ENCODE results near the gene CHAF1A. TPM values are rescaled to one million over a fixed set of nuclear protein-coding genes. Genes with fewer than 3 reads are reported as not detected.
A peak's percentile ranks its signal among the peaks of the same experiment; 100 is the strongest.

The CHAF1A gene
- total RNA-seq, 1 experiment from 2014 or later: 161 TPM

DNA sequence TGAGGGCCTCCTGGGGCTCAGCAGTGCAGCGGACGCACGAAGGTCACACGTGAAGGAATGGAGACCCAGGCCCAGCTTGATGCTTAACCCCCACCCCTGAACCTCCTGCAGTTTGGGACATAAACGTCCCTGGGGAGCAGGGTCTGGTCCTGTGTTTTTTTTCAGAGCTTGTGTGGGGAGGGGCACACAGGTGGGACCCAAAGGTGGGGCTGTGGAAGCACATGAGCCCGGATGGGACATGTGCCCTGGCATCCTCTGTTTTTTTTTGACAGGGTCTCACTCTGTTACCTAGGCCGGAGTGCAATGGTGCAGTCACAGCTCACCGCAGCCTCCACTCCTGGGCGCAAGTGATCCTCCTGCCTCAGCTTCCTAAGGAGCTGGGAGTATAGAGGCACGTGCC is 34.7 kb downstream of the CHAF1A start:
- ChIA-PET CTCF (no interaction called here), POLR2A (interaction anchor here (1.3 kb wide), 1 partner anchor 9 kb away, joined by 4 read pairs; no protein-coding TSS in a partner anchor)
- no peak for ATAC-seq
- Mint-ChIP-seq H3K4me1 (no peaks in the 10 kb centered on the region), H3K4me3 (no peak overlapping the region), H3K9me3 (no peaks in the 10 kb centered on the region), H3K36me3 (peaks cover 79% of the 10 kb centered on the region), H3K27ac (no peak overlapping the region), H3K27me3 (ENCODE audit: low read depth) (no peaks in the 10 kb centered on the region)
- DNase-seq (ENCODE audit: low spot score): no peak
- TF ChIP-seq KAT7 (CRISPR knock-in tag; IDR thresholded peaks at IDR 0.05; ENCODE audit: borderline replicate concordance) (no peak), RELA (CRISPR knock-in tag; IDR thresholded peaks at IDR 0.05; ENCODE audit: borderline replicate concordance) (no peak), FOXK1 (CRISPR knock-in tag; IDR thresholded peaks at IDR 0.05) (no peak), CREM (CRISPR knock-in tag; IDR thresholded peaks at IDR 0.05) (no peak), NR1H2 (CRISPR knock-in tag; IDR thresholded peaks at IDR 0.05) (no peak), EMX1 (CRISPR knock-in tag; IDR thresholded peaks at IDR 0.05) (no peak), NFATC4 (CRISPR knock-in tag; IDR thresholded peaks at IDR 0.05) (no peak), ZNF423 (CRISPR knock-in tag; IDR thresholded peaks at IDR 0.05) (no peak), ZNF317 (CRISPR knock-in tag; IDR thresholded peaks at IDR 0.05; ENCODE audit: borderline replicate concordance, low read depth) (no peak)
- TF ChIP-seq, protein P1, sequence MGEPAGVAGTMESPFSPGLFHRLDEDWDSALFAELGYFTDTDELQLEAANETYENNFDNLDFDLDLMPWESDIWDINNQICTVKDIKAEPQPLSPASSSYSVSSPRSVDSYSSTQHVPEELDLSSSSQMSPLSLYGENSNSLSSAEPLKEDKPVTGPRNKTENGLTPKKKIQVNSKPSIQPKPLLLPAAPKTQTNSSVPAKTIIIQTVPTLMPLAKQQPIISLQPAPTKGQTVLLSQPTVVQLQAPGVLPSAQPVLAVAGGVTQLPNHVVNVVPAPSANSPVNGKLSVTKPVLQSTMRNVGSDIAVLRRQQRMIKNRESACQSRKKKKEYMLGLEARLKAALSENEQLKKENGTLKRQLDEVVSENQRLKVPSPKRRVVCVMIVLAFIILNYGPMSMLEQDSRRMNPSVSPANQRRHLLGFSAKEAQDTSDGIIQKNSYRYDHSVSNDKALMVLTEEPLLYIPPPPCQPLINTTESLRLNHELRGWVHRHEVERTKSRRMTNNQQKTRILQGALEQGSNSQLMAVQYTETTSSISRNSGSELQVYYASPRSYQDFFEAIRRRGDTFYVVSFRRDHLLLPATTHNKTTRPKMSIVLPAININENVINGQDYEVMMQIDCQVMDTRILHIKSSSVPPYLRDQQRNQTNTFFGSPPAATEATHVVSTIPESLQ (CRISPR knock-in tag; IDR thresholded peaks at IDR 0.05): no peak
- TF ChIP-seq, protein P2, sequence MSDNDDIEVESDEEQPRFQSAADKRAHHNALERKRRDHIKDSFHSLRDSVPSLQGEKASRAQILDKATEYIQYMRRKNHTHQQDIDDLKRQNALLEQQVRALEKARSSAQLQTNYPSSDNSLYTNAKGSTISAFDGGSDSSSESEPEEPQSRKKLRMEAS (CRISPR knock-in tag; IDR thresholded peaks at IDR 0.05): no peak
- TF ChIP-seq, protein P3, sequence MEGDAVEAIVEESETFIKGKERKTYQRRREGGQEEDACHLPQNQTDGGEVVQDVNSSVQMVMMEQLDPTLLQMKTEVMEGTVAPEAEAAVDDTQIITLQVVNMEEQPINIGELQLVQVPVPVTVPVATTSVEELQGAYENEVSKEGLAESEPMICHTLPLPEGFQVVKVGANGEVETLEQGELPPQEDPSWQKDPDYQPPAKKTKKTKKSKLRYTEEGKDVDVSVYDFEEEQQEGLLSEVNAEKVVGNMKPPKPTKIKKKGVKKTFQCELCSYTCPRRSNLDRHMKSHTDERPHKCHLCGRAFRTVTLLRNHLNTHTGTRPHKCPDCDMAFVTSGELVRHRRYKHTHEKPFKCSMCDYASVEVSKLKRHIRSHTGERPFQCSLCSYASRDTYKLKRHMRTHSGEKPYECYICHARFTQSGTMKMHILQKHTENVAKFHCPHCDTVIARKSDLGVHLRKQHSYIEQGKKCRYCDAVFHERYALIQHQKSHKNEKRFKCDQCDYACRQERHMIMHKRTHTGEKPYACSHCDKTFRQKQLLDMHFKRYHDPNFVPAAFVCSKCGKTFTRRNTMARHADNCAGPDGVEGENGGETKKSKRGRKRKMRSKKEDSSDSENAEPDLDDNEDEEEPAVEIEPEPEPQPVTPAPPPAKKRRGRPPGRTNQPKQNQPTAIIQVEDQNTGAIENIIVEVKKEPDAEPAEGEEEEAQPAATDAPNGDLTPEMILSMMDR (IDR thresholded peaks at IDR 0.05): no peak

GRCh38 chr19:4439243-4439642 is 36.8 kb downstream of the CHAF1A start:
- ATAC-seq: no peak

More at GRCh38 chr19:4439243-4439642, 36.8 kb downstream of the CHAF1A start:
- ChIA-PET CTCF (no interaction called here), POLR2A (no interaction called here)
- Mint-ChIP-seq H3K9me3 (no peaks in the 10 kb centered on the region), H3K27ac (peak overlapping the region; percentile 89; the same call in 1 of the 2 replicates), H3K4me1 (no peaks in the 10 kb centered on the region), H3K27me3 (ENCODE audit: low read depth) (no peaks in the 10 kb centered on the region), H3K4me3 (no peak overlapping the region), H3K36me3 (peaks cover 62% of the 10 kb centered on the region)
- DNase-seq (ENCODE audit: low spot score): no peak
- TF ChIP-seq ATF1 (CRISPR knock-in tag; IDR thresholded peaks at IDR 0.05) (no peak), ATF2 (CRISPR knock-in tag; IDR thresholded peaks at IDR 0.05; ENCODE audit: borderline replicate concordance, low read depth) (no peak), HMGA2 (CRISPR knock-in tag; IDR thresholded peaks at IDR 0.05) (no peak), ELF4 (CRISPR knock-in tag; IDR thresholded peaks at IDR 0.05; ENCODE audit: low read depth) (no peak)
- TF ChIP-seq, protein P4, sequence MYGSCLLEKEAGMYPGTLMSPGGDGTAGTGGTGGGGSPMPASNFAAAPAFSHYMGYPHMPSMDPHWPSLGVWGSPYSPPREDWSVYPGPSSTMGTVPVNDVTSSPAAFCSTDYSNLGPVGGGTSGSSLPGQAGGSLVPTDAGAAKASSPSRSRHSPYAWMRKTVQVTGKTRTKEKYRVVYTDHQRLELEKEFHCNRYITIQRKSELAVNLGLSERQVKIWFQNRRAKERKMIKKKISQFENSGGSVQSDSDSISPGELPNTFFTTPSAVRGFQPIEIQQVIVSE (CRISPR knock-in tag; IDR thresholded peaks at IDR 0.05; ENCODE audit: borderline replicate concordance): no peak
- TF ChIP-seq, protein P5, sequence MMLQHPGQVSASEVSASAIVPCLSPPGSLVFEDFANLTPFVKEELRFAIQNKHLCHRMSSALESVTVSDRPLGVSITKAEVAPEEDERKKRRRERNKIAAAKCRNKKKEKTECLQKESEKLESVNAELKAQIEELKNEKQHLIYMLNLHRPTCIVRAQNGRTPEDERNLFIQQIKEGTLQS (CRISPR knock-in tag; conservative IDR thresholded peaks at IDR 0.05): no peak
